Sigmoid colon (tissue), 4 donors: Measurements from ENCODE around the gene MICOS13.

ENCODE experiments used
- CTCF ChIP-seq, 4 experiments: fragments of 450-650 bp in 3 of 4; fragments of 200-600 bp in 1 of 4; IDR thresholded peaks; one replicate each; pipeline ENCODE4 v1.5.1; 2016 to 2019; ENCODE audit warnings: antibody characterized with exemption in 4 of 4, mild to moderate bottlenecking in 3 of 4, moderate library complexity in 2 of 4
- EP300 ChIP-seq, 4 donors: sonication (generic); formaldehyde crosslinking; IDR thresholded peaks; one replicate each; pipeline ENCODE4 v1.6.1; 2017; ENCODE audit warnings: antibody characterized with exemption in 4 of 4
- POLR2A ChIP-seq, 2 donors: fragments of 450-650 bp; IDR thresholded peaks; one replicate each; pipeline ENCODE4 v1.6.1; 2016; ENCODE audit warnings: antibody characterized with exemption in 2 of 2, mild to moderate bottlenecking in 2 of 2, moderate library complexity in 2 of 2
- POLR2AphosphoS5 ChIP-seq, 4 donors: sonication (generic); formaldehyde crosslinking; IDR thresholded peaks; one replicate each; pipeline ENCODE4 v1.6.1; 2017; ENCODE audit warnings: antibody characterized with exemption in 4 of 4

- TF ChIP-seq CTCF (IDR thresholded peaks at IDR 0.05) (no peak), POLR2AphosphoS5 (IDR thresholded peaks at IDR 0.05) (no peak), EP300 (IDR thresholded peaks at IDR 0.05) (no peak), POLR2A (IDR thresholded peaks at IDR 0.05) (no peak)
These were observed 39.1 kb downstream of the MICOS13 start for GRCh38 chr19:5641171-5641570.
